CD14-positive monocyte (primary cell): ENCODE results near the gene EPHA4. TPM values are rescaled to one million over a fixed set of nuclear protein-coding genes. Genes with fewer than 3 reads are reported as not detected.

Experiments
- DNase-seq, 3 donors: peaks; one replicate each; pipeline ENCODE4 v3.0.0-alpha.2; 2011 to 2022
- H2AFZ ChIP-seq: 2 replicates; pipeline ENCODE4 v1.6.0; 2012; ENCODE audit warnings: mild to moderate bottlenecking, low read depth, low read length, inconsistent platforms; ENCODE audit not compliant: insufficient read depth, poor library complexity, severe bottlenecking
- H3K27ac ChIP-seq, 2 donors: 1 replicate in 1 of 2; 2 replicates in 1 of 2; pipeline ENCODE4 v1.5.1; 2012 to 2013; ENCODE audit warnings: low read length in 2 of 2, control low read depth in 1 of 2, inconsistent platforms in 1 of 2, low read depth in 1 of 2, mild to moderate bottlenecking in 1 of 2
- H3K27me3 ChIP-seq, 2 donors: one replicate each; pipeline versions ENCODE4 v1.6.0 to v1.6.1; 2011 to 2013; ENCODE audit warnings: low read length in 2 of 2; ENCODE audit not compliant: control insufficient read depth in 2 of 2, insufficient read depth in 2 of 2
- H3K36me3 ChIP-seq, 2 donors: replicated peaks in 1 of 2; 1 replicate in 1 of 2; 2 replicates in 1 of 2; pipeline versions ENCODE4 v1.5.1 to v1.6.1; 2012 to 2013; ENCODE audit warnings: low read length in 2 of 2, control low read depth in 1 of 2, inconsistent platforms in 1 of 2, mild to moderate bottlenecking in 1 of 2; ENCODE audit not compliant: insufficient read depth in 2 of 2, control insufficient read depth in 1 of 2
- H3K4me1 ChIP-seq, 2 donors: 1 replicate in 1 of 2; 2 replicates in 1 of 2; pipeline versions ENCODE4 v1.5.1 to v1.6.1; 2012 to 2013; ENCODE audit warnings: low read length in 2 of 2, control low read depth in 1 of 2, inconsistent platforms in 1 of 2, mild to moderate bottlenecking in 1 of 2, moderate library complexity in 1 of 2; ENCODE audit not compliant: insufficient read depth in 2 of 2, control insufficient read depth in 1 of 2
- H3K4me2 ChIP-seq: replicated peaks from 2 replicates; pipeline ENCODE3; 2012; ENCODE audit warnings: low read length, moderate library complexity, mild to moderate bottlenecking; ENCODE audit not compliant: poor library complexity, severe bottlenecking; ENCODE audit errors: extremely low read depth
- H3K4me3 ChIP-seq, 3 experiments: fragments of 200-600 bp in 1 of 3; sonication (generic) in 1 of 3; replicated peaks in 1 of 3; 1 replicate in 2 of 3; 2 replicates in 1 of 3; pipeline ENCODE4 v1.5.1; 2011 to 2013; ENCODE audit warnings: low read length in 3 of 3, mild to moderate bottlenecking in 3 of 3, control low read depth in 2 of 3, low read depth in 2 of 3, inconsistent platforms in 1 of 3, moderate library complexity in 1 of 3
- H3K79me2 ChIP-seq: 2 replicates; pipeline ENCODE4 v1.6.0; 2012; ENCODE audit warnings: mild to moderate bottlenecking, control low read depth, inconsistent platforms, low read length, moderate library complexity; ENCODE audit not compliant: insufficient read depth
- H3K9ac ChIP-seq: 2 replicates; pipeline ENCODE4 v1.6.0; 2017; ENCODE audit warnings: low read length, mild to moderate bottlenecking; ENCODE audit not compliant: insufficient read depth, poor library complexity, severe bottlenecking
- H3K9me3 ChIP-seq, 2 donors: replicated peaks in 1 of 2; 1 replicate in 1 of 2; 2 replicates in 1 of 2; pipeline versions ENCODE4 v1.5.1 to v1.6.1; 2012 to 2013; ENCODE audit warnings: low read length in 2 of 2, control low read depth in 1 of 2; ENCODE audit not compliant: control insufficient read depth in 1 of 2, insufficient read depth in 1 of 2
- H4K20me1 ChIP-seq: 2 replicates; pipeline ENCODE4 v1.6.0; 2012; ENCODE audit warnings: mild to moderate bottlenecking, low read length, control low read depth, moderate library complexity; ENCODE audit not compliant: insufficient read depth
- H3K27ac Mint-ChIP-seq, 7 donors: one replicate each; pipeline ENCODE4 v1.8.0; 2020; ENCODE audit warnings: mild to moderate bottlenecking in 7 of 7, mixed read lengths in 7 of 7, moderate library complexity in 6 of 7, inconsistent platforms in 2 of 7
- H3K27me3 Mint-ChIP-seq, 3 donors: one replicate each; pipeline ENCODE4 v1.8.0; 2021 to 2022; ENCODE audit warnings: low read depth in 3 of 3, mild to moderate bottlenecking in 3 of 3, mixed read lengths in 3 of 3, moderate library complexity in 3 of 3, inconsistent platforms in 1 of 3
- H3K36me3 Mint-ChIP-seq, 2 donors: one replicate each; pipeline ENCODE4 v1.8.0; 2020; ENCODE audit warnings: mixed read lengths in 2 of 2, inconsistent platforms in 1 of 2, mild to moderate bottlenecking in 1 of 2
- H3K4me1 Mint-ChIP-seq: one replicate; pipeline ENCODE4 v1.8.0; 2020; ENCODE audit warnings: mild to moderate bottlenecking, mixed read lengths
- H3K4me3 Mint-ChIP-seq, 2 donors: one replicate each; pipeline ENCODE4 v1.8.0; 2020; ENCODE audit warnings: mild to moderate bottlenecking in 2 of 2, mixed read lengths in 2 of 2, moderate library complexity in 1 of 2
- H3K9me3 Mint-ChIP-seq, 7 donors: one replicate each; pipeline ENCODE4 v1.8.0; 2020 to 2022; ENCODE audit warnings: mixed read lengths in 7 of 7, mild to moderate bottlenecking in 6 of 7, moderate library complexity in 6 of 7, inconsistent platforms in 2 of 7
- CTCF ChIP-seq: fragments of 200-600 bp; IDR thresholded peaks from one replicate; pipeline ENCODE4 v1.8.0; 2022; ENCODE audit warnings: antibody characterized with exemption, mild to moderate bottlenecking
- WGBS: methylation state at CpG from one replicate; pipeline ENCODE4 v1.1.5; 2013; ENCODE audit warnings: missing lambda C conversion rate; ENCODE audit not compliant: insufficient coverage; 5-methylcytosine and 5-hydroxymethylcytosine counted together
- intact Hi-C, 2 donors: fragments of 100-400 bp; cut with micrococcal nuclease; formaldehyde crosslinking; loops; one replicate each; pipeline versions ENCODE4 v1.15.0 to v1.15.1; 2023
- polyA plus RNA-seq, 3 donors: library from polyadenylated mRNA; depleted of rRNA in 1 of 3; unstranded in 2 of 3; stranded (reverse) in 1 of 3; fragments of 300-500 nt in 2 of 3; fragments of >200 nt in 1 of 3; fragmentation: Illumina TruSeq in 2 of 3; gene quantifications; 1 replicate in 2 of 3; 2 replicates in 1 of 3; pipeline ENCODE4 v1.2.3, GENCODE V29; 2012 to 2021

The EPHA4 gene
- polyA plus RNA-seq, 3 donors, result 0.15 to 0.31 TPM; not detected in 1

- no peak overlapping the region for H3K4me2 ChIP-seq
- H3K4me1 ChIP-seq, result no peaks in the 10 kb centered on the region
- H3K36me3 Mint-ChIP-seq, result no peaks in the 10 kb centered on the region
- no peak overlapping the region for H3K4me3 Mint-ChIP-seq
- intact Hi-C loops, result no loop called here
- H3K27ac Mint-ChIP-seq, result no peak overlapping the region
- H3K9me3 Mint-ChIP-seq, result peaks cover 0 to 6% (median 1%) of the 10 kb centered on the region in 7 donors
- no peaks in the 10 kb centered on the region for H3K4me1 Mint-ChIP-seq
- H2AFZ ChIP-seq, result no peak overlapping the region
- peaks cover 0 to 1% (median 0%) of the 10 kb centered on the region in 3 donors for H3K27me3 Mint-ChIP-seq
- H3K27me3 ChIP-seq, result no peaks in the 10 kb centered on the region
- no peak overlapping the region for H3K4me3 ChIP-seq
- H4K20me1 ChIP-seq, result no peaks in the 10 kb centered on the region
- no peaks in the 10 kb centered on the region for H3K36me3 ChIP-seq
- no peak overlapping the region for H3K9ac ChIP-seq
- no peak overlapping the region for H3K27ac ChIP-seq
- no peak for TF ChIP-seq CTCF
- DNase-seq, result no peak
- no peaks in the 10 kb centered on the region for H3K9me3 ChIP-seq
- no peaks in the 10 kb centered on the region for H3K79me2 ChIP-seq
- WGBS, result no CpG with 5 or more reads among the region's 5 CpGs
Observed at GRCh38 chr2:221389421-221389820, 182.7 kb downstream of the EPHA4 start.

GRCh38 chr2:221388891-221389290, 183.2 kb downstream of the EPHA4 start:
- H3K4me2 ChIP-seq, result no peak overlapping the region
- no peak overlapping the region for H3K9ac ChIP-seq
- no peak overlapping the region for H3K27ac ChIP-seq
- Mint-ChIP-seq H3K36me3 (no peaks in the 10 kb centered on the region), H3K4me1 (no peaks in the 10 kb centered on the region), H3K27me3 (peaks cover 0 to 1% (median 0%) of the 10 kb centered on the region in 3 donors), H3K9me3 (peaks cover 0 to 7% (median 1%) of the 10 kb centered on the region in 7 donors), H3K4me3 (no peak overlapping the region), H3K27ac (no peak overlapping the region)
- no peaks in the 10 kb centered on the region for H3K4me1 ChIP-seq
- H3K36me3 ChIP-seq, result no peaks in the 10 kb centered on the region
- H4K20me1 ChIP-seq, result no peaks in the 10 kb centered on the region
- no peak overlapping the region for H3K4me3 ChIP-seq
- H2AFZ ChIP-seq, result no peak overlapping the region
- TF ChIP-seq CTCF, result no peak
- no peaks in the 10 kb centered on the region for H3K79me2 ChIP-seq
- no peaks in the 10 kb centered on the region for H3K9me3 ChIP-seq
- no peaks in the 10 kb centered on the region for H3K27me3 ChIP-seq
- WGBS, result 97% methylated on average over 4 of the region's 7 CpGs
- intact Hi-C loops, result no loop called here
- DNase-seq, result no peak
